Kidney epithelial cell (primary cell): ENCODE results near the gene CST3. TPM values are rescaled to one million over a fixed set of nuclear protein-coding genes. Genes with fewer than 3 reads are reported as not detected.

Experiments
- DNase-seq: peaks from one replicate; pipeline ENCODE4 v3.0.0-alpha.2; 2010; ENCODE audit warnings: low read depth
- H3K27me3 ChIP-seq: 2 replicates; pipeline ENCODE4 v1.6.0; 2011; ENCODE audit warnings: low read length; ENCODE audit not compliant: control insufficient read depth, insufficient read depth
- H3K36me3 ChIP-seq: 2 replicates; pipeline ENCODE4 v1.5.1; 2011; ENCODE audit warnings: low read length; ENCODE audit not compliant: control insufficient read depth, insufficient read depth
- H3K4me3 ChIP-seq: 2 replicates; pipeline ENCODE4 v1.5.1; 2011; ENCODE audit warnings: low read depth, mild to moderate bottlenecking, control low read depth, low read length
- total RNA-seq: library from RNA; depleted of rRNA; stranded (reverse); fragments of >200 nt; gene quantifications from 2 replicates; pipeline ENCODE4 v1.2.3, GENCODE V29; 2015
- TF ChIP-seq, protein P1 (sequence below): IDR thresholded peaks from 2 replicates; pipeline ENCODE4 v1.5.1; 2011; ENCODE audit warnings: mild to moderate bottlenecking, moderate library complexity, low read length, control low read depth, inconsistent platforms; ENCODE audit not compliant: insufficient read depth, poor library complexity, severe bottlenecking

Gene CST3
- total RNA-seq, 1 donor from 2014 or later: 303 TPM

DNA sequence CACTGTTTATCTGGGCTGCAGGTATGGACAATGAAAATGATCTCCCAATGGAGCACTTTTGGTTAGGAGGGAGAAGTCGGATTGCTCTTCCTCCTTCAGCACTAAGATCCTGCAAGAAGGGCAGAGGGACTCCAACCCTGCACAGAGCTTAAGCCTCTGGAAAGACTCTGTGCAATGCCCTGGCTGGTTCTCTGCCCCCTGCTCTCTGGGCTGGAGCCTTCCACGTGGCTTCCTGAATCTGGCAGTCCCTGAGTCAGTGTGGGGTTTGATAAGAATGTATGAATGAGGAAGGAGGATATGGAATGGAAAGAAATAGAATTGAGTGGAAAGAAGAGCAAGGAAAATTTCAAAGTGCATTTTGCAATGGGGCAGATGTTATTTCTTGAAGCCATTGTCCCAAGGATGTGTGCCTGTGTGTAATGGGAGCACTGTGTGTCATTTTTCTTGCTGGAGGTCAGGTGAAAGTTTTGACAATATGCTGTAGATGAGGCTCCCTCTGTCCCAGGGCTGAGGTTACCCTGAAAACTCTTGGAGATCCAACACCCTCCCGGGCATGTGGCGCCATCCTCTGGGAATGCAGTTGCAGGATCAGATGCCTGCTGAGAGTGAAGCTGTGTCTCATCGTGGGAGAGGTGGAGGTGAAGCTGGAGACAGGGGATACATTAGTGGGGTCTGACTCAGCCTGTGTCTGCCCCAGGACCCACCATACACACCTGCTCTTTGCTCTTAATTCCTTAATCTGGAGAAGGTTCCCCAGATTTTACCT is 53.1 kb downstream of the CST3 start:
- DNase-seq: no peak

More for the DNA sequence above, 53.1 kb downstream of the CST3 start:
- H3K4me3 ChIP-seq: no peak overlapping the region
- H3K27me3 ChIP-seq: no peaks in the 10 kb centered on the region
- no peaks in the 10 kb centered on the region for H3K36me3 ChIP-seq
- TF ChIP-seq, protein P1, sequence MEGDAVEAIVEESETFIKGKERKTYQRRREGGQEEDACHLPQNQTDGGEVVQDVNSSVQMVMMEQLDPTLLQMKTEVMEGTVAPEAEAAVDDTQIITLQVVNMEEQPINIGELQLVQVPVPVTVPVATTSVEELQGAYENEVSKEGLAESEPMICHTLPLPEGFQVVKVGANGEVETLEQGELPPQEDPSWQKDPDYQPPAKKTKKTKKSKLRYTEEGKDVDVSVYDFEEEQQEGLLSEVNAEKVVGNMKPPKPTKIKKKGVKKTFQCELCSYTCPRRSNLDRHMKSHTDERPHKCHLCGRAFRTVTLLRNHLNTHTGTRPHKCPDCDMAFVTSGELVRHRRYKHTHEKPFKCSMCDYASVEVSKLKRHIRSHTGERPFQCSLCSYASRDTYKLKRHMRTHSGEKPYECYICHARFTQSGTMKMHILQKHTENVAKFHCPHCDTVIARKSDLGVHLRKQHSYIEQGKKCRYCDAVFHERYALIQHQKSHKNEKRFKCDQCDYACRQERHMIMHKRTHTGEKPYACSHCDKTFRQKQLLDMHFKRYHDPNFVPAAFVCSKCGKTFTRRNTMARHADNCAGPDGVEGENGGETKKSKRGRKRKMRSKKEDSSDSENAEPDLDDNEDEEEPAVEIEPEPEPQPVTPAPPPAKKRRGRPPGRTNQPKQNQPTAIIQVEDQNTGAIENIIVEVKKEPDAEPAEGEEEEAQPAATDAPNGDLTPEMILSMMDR: no peak

Other genes with a start within 250 kb of the CST3 start
- gene NAPB, start 216.5 kb downstream of the CST3 start, total RNA-seq: 3.0 and 3.4 TPM in 2 replicates
- not detected in 2 replicates for gene CSTL1, start 198.3 kb downstream of the CST3 start, total RNA-seq
- not detected in 2 replicates for gene CST11, start 185.1 kb downstream of the CST3 start, total RNA-seq
- not detected in 2 replicates for gene CST8, start 146.8 kb downstream of the CST3 start, total RNA-seq
- gene CST9L, start 69.5 kb downstream of the CST3 start, total RNA-seq: not detected in 2 replicates
- not detected in 2 replicates for gene CST9, start 32.0 kb downstream of the CST3 start, total RNA-seq
- gene CST4, start 51.1 kb upstream of the CST3 start, total RNA-seq: not detected in 2 replicates
- not detected in 2 replicates for gene CST1, start 113.0 kb upstream of the CST3 start, total RNA-seq
- gene CST2, start 188.8 kb upstream of the CST3 start, total RNA-seq: 2.6 and 7.0 TPM in 2 replicates
- gene CST5, start 241.8 kb upstream of the CST3 start, total RNA-seq: 0.34 and 2.6 TPM in 2 replicates